GM23338 (cell line): ENCODE data around the gene CD4. TPM values are rescaled to one million over a fixed set of nuclear protein-coding genes. Genes with fewer than 3 reads are reported as not detected.

Experiments used
- ATAC-seq: fragments of 200-7000 bp; cut with Tn5 transposase; 3 replicates; pipeline ENCODE4 v1.9.1; 2020
- DNase-seq: peaks from one replicate; pipeline ENCODE4 v3.0.0-alpha.2; 2015; ENCODE audit warnings: low spot score
- H2AFZ ChIP-seq: fragments of 200-600 bp; sonication (generic); 2 replicates; pipeline ENCODE4 v1.8.0; 2016; ENCODE audit warnings: antibody characterized with exemption, mild to moderate bottlenecking, moderate library complexity
- H3F3A ChIP-seq: fragments of 200-600 bp; sonication (generic); replicated peaks from 2 replicates; pipeline ENCODE4 v1.8.0; 2017; ENCODE audit warnings: antibody characterized with exemption, mixed run types, low read depth
- H3K27ac ChIP-seq: fragments of 200-600 bp; sonication (generic); 2 replicates; pipeline ENCODE4 v1.6.1; 2016; ENCODE audit warnings: low read depth
- H3K27me3 ChIP-seq: fragments of 200-600 bp; sonication (generic); 2 replicates; pipeline ENCODE4 v1.8.0; 2016; ENCODE audit warnings: mild to moderate bottlenecking, mixed run types, moderate library complexity; ENCODE audit not compliant: insufficient read depth
- H3K36me3 ChIP-seq: fragments of 200-600 bp; sonication (generic); 2 replicates; pipeline ENCODE4 v1.8.0; 2016; ENCODE audit warnings: mild to moderate bottlenecking; ENCODE audit not compliant: insufficient read depth
- H3K4me1 ChIP-seq: fragments of 200-600 bp; sonication (generic); 2 replicates; pipeline ENCODE4 v1.8.0; 2016; ENCODE audit warnings: mild to moderate bottlenecking, moderate library complexity; ENCODE audit not compliant: insufficient read depth
- H3K4me2 ChIP-seq: fragments of 200-600 bp; sonication (generic); 2 replicates; pipeline ENCODE4 v1.7.1; 2017; ENCODE audit warnings: mixed run types
- H3K4me3 ChIP-seq: fragments of 200-600 bp; sonication (generic); 2 replicates; pipeline ENCODE4 v1.6.1; 2016; ENCODE audit warnings: mixed run types
- H3K79me2 ChIP-seq: fragments of 200-600 bp; sonication (generic); replicated peaks from 2 replicates; pipeline ENCODE4 v1.8.0; 2017; ENCODE audit warnings: mild to moderate bottlenecking; ENCODE audit not compliant: insufficient read depth
- H3K9me2 ChIP-seq: fragments of 200-600 bp; sonication (generic); 2 replicates; pipeline ENCODE4 v1.8.0; 2017; ENCODE audit not compliant: insufficient read depth
- H4K20me1 ChIP-seq: fragments of 200-600 bp; sonication (generic); replicated peaks from 2 replicates; pipeline ENCODE4 v1.8.0; 2017; ENCODE audit warnings: mild to moderate bottlenecking; ENCODE audit not compliant: insufficient read depth
- H3K27ac Mint-ChIP-seq: 2 replicates; pipeline ENCODE4 v1.8.0; 2020; ENCODE audit warnings: inconsistent platforms, mild to moderate bottlenecking, moderate library complexity, mixed read lengths
- H3K27me3 Mint-ChIP-seq: 3 replicates; pipeline ENCODE4 v1.8.0; 2022; ENCODE audit warnings: low read depth, mild to moderate bottlenecking, moderate library complexity, mixed read lengths, inconsistent platforms; ENCODE audit not compliant: insufficient read depth, poor library complexity
- H3K36me3 Mint-ChIP-seq: 3 replicates; pipeline ENCODE4 v1.8.0; 2021; ENCODE audit warnings: low read depth, mild to moderate bottlenecking, inconsistent platforms, moderate library complexity, mixed read lengths
- H3K4me1 Mint-ChIP-seq: 3 replicates; pipeline ENCODE4 v1.8.0; 2020; ENCODE audit warnings: mild to moderate bottlenecking, inconsistent platforms, mixed read lengths
- H3K4me3 Mint-ChIP-seq: 3 replicates; pipeline ENCODE4 v1.8.0; 2021; ENCODE audit warnings: moderate library complexity, mild to moderate bottlenecking, inconsistent platforms, mixed read lengths
- H3K9me3 Mint-ChIP-seq: 3 replicates; pipeline ENCODE4 v1.8.0; 2020; ENCODE audit warnings: moderate library complexity, mild to moderate bottlenecking, inconsistent platforms, mixed read lengths
- CREB1 ChIP-seq: fragments of 250-450 bp; sonication (Bioruptor Pico); IDR thresholded peaks from 2 replicates; pipeline ENCODE4 v1.5.0; 2020; ENCODE audit warnings: low read depth, mild to moderate bottlenecking, moderate library complexity
- CTCF ChIP-seq, 2 experiments: fragments of 200-600 bp in 1 of 2; sonication (generic) in 1 of 2; conservative IDR thresholded peaks; 2 replicates each; pipeline versions ENCODE4 v1.5.1 to v1.6.1; 2016 to 2017; ENCODE audit warnings: antibody characterized with exemption in 2 of 2, low read depth in 2 of 2, mild to moderate bottlenecking in 2 of 2, moderate library complexity in 1 of 2
- EZH2 ChIP-seq: fragments of 200-600 bp; sonication (generic); IDR thresholded peaks from one replicate; pipeline ENCODE4 v1.8.0; 2017; ENCODE audit warnings: antibody characterized with exemption, mild to moderate bottlenecking, low read depth; ENCODE audit not compliant: unreplicated experiment
- JUNB ChIP-seq: IDR thresholded peaks from one replicate; pipeline ENCODE4 v1.6.1; 2016; ENCODE audit warnings: antibody characterized with exemption; ENCODE audit not compliant: unreplicated experiment
- NANOG ChIP-seq: IDR thresholded peaks from 2 replicates; pipeline ENCODE4 v1.6.1; 2016; ENCODE audit warnings: antibody characterized with exemption, borderline replicate concordance
- POLR2AphosphoS5 ChIP-seq: IDR thresholded peaks from 2 replicates; pipeline ENCODE4 v1.6.1; 2016; ENCODE audit warnings: antibody characterized with exemption, low read depth
- STAT1 ChIP-seq: IDR thresholded peaks from one replicate; pipeline ENCODE4 v1.6.1; 2016; ENCODE audit warnings: antibody characterized with exemption; ENCODE audit not compliant: unreplicated experiment
- ZNF114 ChIP-seq: fragments of 250-450 bp; sonication (Bioruptor Pico); IDR thresholded peaks from 2 replicates; pipeline ENCODE4 v1.5.0; 2020; ENCODE audit warnings: mild to moderate bottlenecking, moderate library complexity
- ZNF331 ChIP-seq: fragments of 250-450 bp; sonication (Bioruptor Pico); IDR thresholded peaks from 2 replicates; pipeline ENCODE4 v1.5.0; 2020; ENCODE audit warnings: low read depth, mild to moderate bottlenecking, moderate library complexity
- ZNF462 ChIP-seq: fragments of 250-450 bp; sonication (Bioruptor Pico); IDR thresholded peaks from 2 replicates; pipeline ENCODE4 v1.5.0; 2020; ENCODE audit warnings: mild to moderate bottlenecking, moderate library complexity
- polyA plus RNA-seq: library from polyadenylated mRNA; unstranded; fragments of >200 nt; fragmentation: Nextera tagmentation; extraction: Ambion mirVana; gene quantifications from 2 replicates; pipeline ENCODE4 v1.2.1, GENCODE V29; 2016
- total RNA-seq: library from RNA; depleted of rRNA; stranded (reverse); fragments of >200 nt; shearing (Covaris generic); gene quantifications from 2 replicates; pipeline ENCODE4 v1.2.3, GENCODE V29; 2014

CD4 gene
- total and polyA plus RNA-seq, 2 experiments from 2014 or later: 1.5 to 2.0 TPM

GRCh38 chr12:6833189-6833890 is 44.0 kb downstream of the CD4 start:
- Histone ChIP-seq H3K79me2 (peaks cover 9% of the 10 kb centered on the region), H4K20me1 (peaks cover 3% of the 10 kb centered on the region; the same call in 1 of the 2 replicates), H3K4me2 (no peak overlapping the region), H3K27ac (no peak overlapping the region), H3K9me2 (no peaks in the 10 kb centered on the region), H3F3A (peaks cover 21% of the 10 kb centered on the region), H3K36me3 (peaks cover 3% of the 10 kb centered on the region; the same call in 1 of the 2 replicates), H3K27me3 (no peaks in the 10 kb centered on the region), H3K4me1 (peaks cover 10% of the 10 kb centered on the region; the same call in 1 of the 2 replicates), H2AFZ (no peak overlapping the region), H3K4me3 (no peak overlapping the region)
- Mint-ChIP-seq H3K4me3 (no peak overlapping the region), H3K27ac (no peak overlapping the region), H3K9me3 (no peaks in the 10 kb centered on the region), H3K4me1 (peaks cover 16% of the 10 kb centered on the region), H3K36me3 (peaks cover 77% of the 10 kb centered on the region), H3K27me3 (peaks cover 10% of the 10 kb centered on the region)
- TF ChIP-seq NANOG (no peak), CTCF (conservative IDR thresholded peaks at IDR 0.05; ENCODE audit: low read depth in 2 of 2) (no peak), ZNF331 (CRISPR knock-in tag) (no peak), EZH2 (no peak)
- no peak for DNase-seq
- ATAC-seq: no peak

- Histone ChIP-seq H3K79me2 (peaks cover 9% of the 10 kb centered on the region), H3K36me3 (peaks cover 6% of the 10 kb centered on the region; the same call in 1 of the 2 replicates), H3K4me2 (no peak overlapping the region), H3K27me3 (no peaks in the 10 kb centered on the region), H3K9me2 (no peaks in the 10 kb centered on the region), H2AFZ (no peak overlapping the region), H3K27ac (peak overlapping the region; percentile 69; the same call in 1 of the 2 replicates), H3K4me3 (no peak overlapping the region), H3K4me1 (peaks cover 10% of the 10 kb centered on the region; the same call in 1 of the 2 replicates), H3F3A (peaks cover 23% of the 10 kb centered on the region), H4K20me1 (peaks cover 3% of the 10 kb centered on the region; the same call in 1 of the 2 replicates)
- H3K4me3 Mint-ChIP-seq: no peak overlapping the region
- peaks cover 20% of the 10 kb centered on the region for H3K4me1 Mint-ChIP-seq
- H3K36me3 Mint-ChIP-seq: peaks cover 83% of the 10 kb centered on the region
- ATAC-seq (no peak), DNase-seq (no peak)
- no peaks in the 10 kb centered on the region for H3K9me3 Mint-ChIP-seq
- no peak overlapping the region; the same call in 1 of the 2 replicates for H3K27ac Mint-ChIP-seq
- peaks cover 14% of the 10 kb centered on the region for H3K27me3 Mint-ChIP-seq
- TF ChIP-seq EZH2: no peak
- TF ChIP-seq ZNF462 (CRISPR knock-in tag): no peak
- TF ChIP-seq ZNF114 (CRISPR knock-in tag): no peak
- TF ChIP-seq CREB1 (CRISPR knock-in tag): no peak
- TF ChIP-seq CTCF (conservative IDR thresholded peaks at IDR 0.05; ENCODE audit: low read depth in 2 of 2): no peak
- no peak for TF ChIP-seq STAT1
- no peak for TF ChIP-seq POLR2AphosphoS5
- no peak for TF ChIP-seq JUNB
- TF ChIP-seq NANOG: no peak
- no peak for TF ChIP-seq ZNF331 (CRISPR knock-in tag)
These were observed 44.9 kb downstream of the CD4 start for GRCh38 chr12:6834254-6834653.
